Left lung (tissue), 10 donors: ENCODE results near the gene TTC7B. TPM values are rescaled to one million over a fixed set of nuclear protein-coding genes. Genes with fewer than 3 reads are reported as not detected.
A peak's percentile ranks its signal among the peaks of the same experiment; 100 is the strongest.

Experiments
- ATAC-seq: fragments of 200-7000 bp; cut with Tn5 transposase; one replicate; pipeline ENCODE4 v1.9.1; 2020; ENCODE audit warnings: moderate library complexity
- DNase-seq, 4 donors: peaks; one replicate each; pipeline ENCODE4 v3.0.0-alpha.2; 2013 to 2020
- H3K27ac ChIP-seq, 2 donors: fragments of 200-600 bp; sonication (generic) in 1 of 2; one replicate each; pipeline versions ENCODE4 v1.5.0 to v1.8.0; 2020 to 2021
- H3K27me3 ChIP-seq, 2 donors: fragments of 200-600 bp; sonication (generic) in 1 of 2; one replicate each; pipeline versions ENCODE4 v1.5.0 to v1.8.0; 2020 to 2021
- H3K36me3 ChIP-seq, 2 donors: fragments of 200-600 bp; sonication (generic) in 1 of 2; one replicate each; pipeline versions ENCODE4 v1.5.0 to v1.8.0; 2020 to 2021
- H3K4me1 ChIP-seq, 2 donors: fragments of 200-600 bp; one replicate each; pipeline ENCODE4 v1.8.0; 2021
- H3K4me3 ChIP-seq, 2 donors: fragments of 200-600 bp; sonication (generic) in 1 of 2; one replicate each; pipeline versions ENCODE4 v1.5.0 to v1.8.0; 2020 to 2021; ENCODE audit warnings: mild to moderate bottlenecking in 1 of 2
- H3K9me3 ChIP-seq, 2 donors: fragments of 200-600 bp; sonication (generic) in 1 of 2; one replicate each; pipeline versions ENCODE4 v1.5.0 to v1.8.0; 2020 to 2021
- intact Hi-C, 2 donors: fragments of 100-400 bp; cut with DNase I; formaldehyde crosslinking; loops; one replicate each; pipeline versions ENCODE4 v1.11.2 to v1.14.2; 2022
- polyA plus RNA-seq, 6 donors: library from polyadenylated mRNA; unstranded; fragments of 120-200 nt; gene quantifications; one replicate each; pipeline ENCODE4 v1.2.1, GENCODE V29; 2013; ENCODE audit not compliant: insufficient read length in 6 of 6
- total RNA-seq, 2 donors: library from RNA; stranded (reverse); fragmentation: NEBNext Ultra II Directional; extraction: Animal tissue kit (Norgen Biotek cat#: 25700); gene quantifications; one replicate each; pipeline ENCODE4 v1.2.1, GENCODE V29; 2021
- TF ChIP-seq, protein P1 (sequence below), 2 donors: fragments of 200-600 bp; sonication (generic) in 1 of 2; IDR thresholded peaks; one replicate each; pipeline versions ENCODE4 v1.5.0 to v1.8.0; 2021; ENCODE audit warnings: antibody characterized with exemption in 2 of 2
- donor health status: DM: no; HTN: yes; CAD: no.
- donor health status: DM: no; HTN: no; CAD: no.

TTC7B gene
- total and polyA plus RNA-seq, 8 donors: 26.8 to 47.5 (median 39.5) TPM

GRCh38 chr14:90523544-90523943, 292.7 kb downstream of the TTC7B start:
- H3K27ac ChIP-seq: no peak overlapping the region
- H3K36me3 ChIP-seq: no peaks in the 10 kb centered on the region
- TF ChIP-seq, protein P1, sequence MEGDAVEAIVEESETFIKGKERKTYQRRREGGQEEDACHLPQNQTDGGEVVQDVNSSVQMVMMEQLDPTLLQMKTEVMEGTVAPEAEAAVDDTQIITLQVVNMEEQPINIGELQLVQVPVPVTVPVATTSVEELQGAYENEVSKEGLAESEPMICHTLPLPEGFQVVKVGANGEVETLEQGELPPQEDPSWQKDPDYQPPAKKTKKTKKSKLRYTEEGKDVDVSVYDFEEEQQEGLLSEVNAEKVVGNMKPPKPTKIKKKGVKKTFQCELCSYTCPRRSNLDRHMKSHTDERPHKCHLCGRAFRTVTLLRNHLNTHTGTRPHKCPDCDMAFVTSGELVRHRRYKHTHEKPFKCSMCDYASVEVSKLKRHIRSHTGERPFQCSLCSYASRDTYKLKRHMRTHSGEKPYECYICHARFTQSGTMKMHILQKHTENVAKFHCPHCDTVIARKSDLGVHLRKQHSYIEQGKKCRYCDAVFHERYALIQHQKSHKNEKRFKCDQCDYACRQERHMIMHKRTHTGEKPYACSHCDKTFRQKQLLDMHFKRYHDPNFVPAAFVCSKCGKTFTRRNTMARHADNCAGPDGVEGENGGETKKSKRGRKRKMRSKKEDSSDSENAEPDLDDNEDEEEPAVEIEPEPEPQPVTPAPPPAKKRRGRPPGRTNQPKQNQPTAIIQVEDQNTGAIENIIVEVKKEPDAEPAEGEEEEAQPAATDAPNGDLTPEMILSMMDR (IDR thresholded peaks at IDR 0.05): no peak
- H3K27me3 ChIP-seq: no peaks in the 10 kb centered on the region
- peaks cover 0 to 4% of the 10 kb centered on the region in 2 donors for H3K9me3 ChIP-seq
- intact Hi-C loops: no loop called here
- DNase-seq (peak in 1 of 4 donors; percentile 39), ATAC-seq (no peak)
- H3K4me1 ChIP-seq: peaks cover 0 to 8% of the 10 kb centered on the region in 2 donors
- no peak overlapping the region for H3K4me3 ChIP-seq

- no peak overlapping the region for H3K27ac ChIP-seq
- TF ChIP-seq, protein P1 (IDR thresholded peaks at IDR 0.05): no peak
- no peaks in the 10 kb centered on the region for H3K27me3 ChIP-seq
- intact Hi-C loops: no loop called here
- H3K9me3 ChIP-seq: peaks cover 0 to 4% of the 10 kb centered on the region in 2 donors
- H3K36me3 ChIP-seq: no peaks in the 10 kb centered on the region
- peaks cover 0 to 15% of the 10 kb centered on the region in 2 donors for H3K4me1 ChIP-seq
- peak; percentile 82 for ATAC-seq
- H3K4me3 ChIP-seq: no peak overlapping the region
- DNase-seq: peak in 3 of 4 donors; percentile 59 to 79 (median 61)
These were observed 293.5 kb downstream of the TTC7B start for GRCh38 chr14:90522571-90523191.

- TF ChIP-seq, protein P1 (IDR thresholded peaks at IDR 0.05): no peak
- no peaks in the 10 kb centered on the region for H3K36me3 ChIP-seq
- no peak overlapping the region for H3K27ac ChIP-seq
- H3K9me3 ChIP-seq: peaks cover 0 to 1% of the 10 kb centered on the region in 2 donors
- ATAC-seq (no peak), DNase-seq (no peak)
- H3K4me1 ChIP-seq: peaks cover 0 to 16% of the 10 kb centered on the region in 2 donors
- intact Hi-C loops: no loop called here
- H3K27me3 ChIP-seq: no peaks in the 10 kb centered on the region
- no peak overlapping the region for H3K4me3 ChIP-seq
These were observed 294.2 kb downstream of the TTC7B start for GRCh38 chr14:90521930-90522483.

- Histone ChIP-seq H3K27me3 (no peaks in the 10 kb centered on the region), H3K4me1 (peaks cover 0 to 16% of the 10 kb centered on the region in 2 donors), H3K36me3 (no peaks in the 10 kb centered on the region), H3K9me3 (no peaks in the 10 kb centered on the region), H3K27ac (no peak overlapping the region), H3K4me3 (no peak overlapping the region)
- peak in 2 of 4 donors; percentile 16 to 65 for DNase-seq
- intact Hi-C loops: no loop called here
- no peak for ATAC-seq
- TF ChIP-seq, protein P1 (IDR thresholded peaks at IDR 0.05): no peak
These were observed 294.9 kb downstream of the TTC7B start for GRCh38 chr14:90521084-90521929.

- H3K4me3 ChIP-seq: no peak overlapping the region
- intact Hi-C loops: no loop called here
- peaks cover 0 to 16% of the 10 kb centered on the region in 2 donors for H3K4me1 ChIP-seq
- DNase-seq: peak in 1 of 4 donors; percentile 55
- no peaks in the 10 kb centered on the region for H3K36me3 ChIP-seq
- TF ChIP-seq, protein P1 (IDR thresholded peaks at IDR 0.05): no peak
- H3K27me3 ChIP-seq: no peaks in the 10 kb centered on the region
- H3K9me3 ChIP-seq: no peaks in the 10 kb centered on the region
- ATAC-seq: no peak
- no peak overlapping the region for H3K27ac ChIP-seq
These were observed 295.9 kb downstream of the TTC7B start for GRCh38 chr14:90520326-90520725.
